WTC11 (cell line): ENCODE data around the gene HAPLN3.

Experiments used
- KAT7 ChIP-seq: sonication (generic); formaldehyde crosslinking; IDR thresholded peaks from 2 replicates; pipeline ENCODE4 v1.8.1; 2023; ENCODE audit warnings: missing genetic modification reagents, mild to moderate bottlenecking, borderline replicate concordance
- TF ChIP-seq, protein P1 (sequence below): sonication (generic); formaldehyde crosslinking; IDR thresholded peaks from 2 replicates; pipeline ENCODE4 v1.8.0; 2022; ENCODE audit warnings: mild to moderate bottlenecking, missing genetic modification reagents
- TF ChIP-seq, protein P2 (sequence below): fragments of 200-600 bp; IDR thresholded peaks from 2 replicates; pipeline ENCODE4 v1.8.0; 2022; ENCODE audit warnings: antibody characterized with exemption

DNA sequence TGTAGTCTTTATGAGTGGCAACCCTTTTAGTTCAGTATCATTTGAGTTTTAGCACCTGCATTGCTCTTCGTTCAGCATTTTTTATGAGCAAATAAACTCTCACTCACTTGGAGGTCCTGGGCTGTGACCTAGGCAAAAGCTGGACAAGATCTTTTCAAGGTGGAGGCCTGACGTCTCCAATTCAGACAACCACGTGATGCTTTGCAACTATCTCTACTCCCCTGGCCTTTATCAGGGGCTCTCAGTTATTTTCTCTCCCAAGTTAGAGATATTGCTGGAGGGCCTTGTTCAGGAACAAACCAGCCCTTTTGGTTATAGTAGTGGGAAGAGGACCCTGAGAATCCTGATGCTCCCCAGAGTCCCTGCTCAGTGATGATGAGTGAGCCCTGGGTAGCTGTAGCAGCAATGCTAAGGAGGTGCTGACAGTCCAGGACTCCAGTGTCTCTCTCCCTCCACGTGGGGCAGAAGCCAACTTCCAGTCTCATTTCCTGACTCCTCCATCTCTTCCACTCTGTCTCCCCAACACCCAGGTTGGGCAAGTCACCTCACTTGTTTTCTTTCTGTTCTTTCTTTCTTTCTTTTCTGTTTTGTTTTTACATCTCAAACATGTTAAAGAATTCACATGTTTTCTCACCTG lies 30.4 kb downstream of the HAPLN3 start:
- TF ChIP-seq, protein P1, sequence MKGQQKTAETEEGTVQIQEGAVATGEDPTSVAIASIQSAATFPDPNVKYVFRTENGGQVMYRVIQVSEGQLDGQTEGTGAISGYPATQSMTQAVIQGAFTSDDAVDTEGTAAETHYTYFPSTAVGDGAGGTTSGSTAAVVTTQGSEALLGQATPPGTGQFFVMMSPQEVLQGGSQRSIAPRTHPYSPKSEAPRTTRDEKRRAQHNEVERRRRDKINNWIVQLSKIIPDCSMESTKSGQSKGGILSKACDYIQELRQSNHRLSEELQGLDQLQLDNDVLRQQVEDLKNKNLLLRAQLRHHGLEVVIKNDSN (CRISPR knock-in tag) = no peak
- TF ChIP-seq, protein P2, sequence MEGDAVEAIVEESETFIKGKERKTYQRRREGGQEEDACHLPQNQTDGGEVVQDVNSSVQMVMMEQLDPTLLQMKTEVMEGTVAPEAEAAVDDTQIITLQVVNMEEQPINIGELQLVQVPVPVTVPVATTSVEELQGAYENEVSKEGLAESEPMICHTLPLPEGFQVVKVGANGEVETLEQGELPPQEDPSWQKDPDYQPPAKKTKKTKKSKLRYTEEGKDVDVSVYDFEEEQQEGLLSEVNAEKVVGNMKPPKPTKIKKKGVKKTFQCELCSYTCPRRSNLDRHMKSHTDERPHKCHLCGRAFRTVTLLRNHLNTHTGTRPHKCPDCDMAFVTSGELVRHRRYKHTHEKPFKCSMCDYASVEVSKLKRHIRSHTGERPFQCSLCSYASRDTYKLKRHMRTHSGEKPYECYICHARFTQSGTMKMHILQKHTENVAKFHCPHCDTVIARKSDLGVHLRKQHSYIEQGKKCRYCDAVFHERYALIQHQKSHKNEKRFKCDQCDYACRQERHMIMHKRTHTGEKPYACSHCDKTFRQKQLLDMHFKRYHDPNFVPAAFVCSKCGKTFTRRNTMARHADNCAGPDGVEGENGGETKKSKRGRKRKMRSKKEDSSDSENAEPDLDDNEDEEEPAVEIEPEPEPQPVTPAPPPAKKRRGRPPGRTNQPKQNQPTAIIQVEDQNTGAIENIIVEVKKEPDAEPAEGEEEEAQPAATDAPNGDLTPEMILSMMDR = no peak
- no peak for TF ChIP-seq KAT7
